Astrocyte (in vitro differentiated cells and primary cell): ENCODE results near the gene XPOT.

Experiments used
- EZH2 ChIP-seq: IDR thresholded peaks from 2 replicates; pipeline ENCODE4 v1.6.1; 2012; ENCODE audit warnings: mild to moderate bottlenecking, low read length, inconsistent platforms; ENCODE audit not compliant: insufficient read depth
- TF ChIP-seq, protein P1 (sequence below): IDR thresholded peaks from 2 replicates; pipeline ENCODE4 v1.5.1; 2011; ENCODE audit warnings: low read depth, mild to moderate bottlenecking, inconsistent platforms, low read length, moderate library complexity; ENCODE audit not compliant: insufficient read depth

DNA sequence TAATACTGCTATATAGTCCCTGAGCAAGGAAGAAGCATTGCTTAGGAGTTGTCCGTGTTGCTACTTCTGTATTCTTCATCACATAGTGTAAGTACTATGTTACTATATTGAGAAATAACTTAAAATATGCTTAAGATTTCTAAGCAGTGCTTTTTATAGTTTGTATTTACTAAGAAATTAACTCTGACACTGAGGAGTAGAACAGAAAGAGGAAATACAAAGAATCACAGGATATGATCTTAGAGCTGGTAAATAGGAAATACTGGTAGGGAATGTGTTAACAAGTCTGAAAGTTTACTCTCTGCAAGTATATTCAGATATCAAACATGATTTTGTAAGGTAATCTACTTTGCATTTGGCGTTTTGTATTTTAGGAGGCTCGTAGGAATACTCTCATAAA lies 15.5 kb downstream of the XPOT start:
- TF ChIP-seq, protein P1, sequence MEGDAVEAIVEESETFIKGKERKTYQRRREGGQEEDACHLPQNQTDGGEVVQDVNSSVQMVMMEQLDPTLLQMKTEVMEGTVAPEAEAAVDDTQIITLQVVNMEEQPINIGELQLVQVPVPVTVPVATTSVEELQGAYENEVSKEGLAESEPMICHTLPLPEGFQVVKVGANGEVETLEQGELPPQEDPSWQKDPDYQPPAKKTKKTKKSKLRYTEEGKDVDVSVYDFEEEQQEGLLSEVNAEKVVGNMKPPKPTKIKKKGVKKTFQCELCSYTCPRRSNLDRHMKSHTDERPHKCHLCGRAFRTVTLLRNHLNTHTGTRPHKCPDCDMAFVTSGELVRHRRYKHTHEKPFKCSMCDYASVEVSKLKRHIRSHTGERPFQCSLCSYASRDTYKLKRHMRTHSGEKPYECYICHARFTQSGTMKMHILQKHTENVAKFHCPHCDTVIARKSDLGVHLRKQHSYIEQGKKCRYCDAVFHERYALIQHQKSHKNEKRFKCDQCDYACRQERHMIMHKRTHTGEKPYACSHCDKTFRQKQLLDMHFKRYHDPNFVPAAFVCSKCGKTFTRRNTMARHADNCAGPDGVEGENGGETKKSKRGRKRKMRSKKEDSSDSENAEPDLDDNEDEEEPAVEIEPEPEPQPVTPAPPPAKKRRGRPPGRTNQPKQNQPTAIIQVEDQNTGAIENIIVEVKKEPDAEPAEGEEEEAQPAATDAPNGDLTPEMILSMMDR: no peak
- TF ChIP-seq EZH2: no peak
